Ascending aorta (tissue), 2 donors: Measurements from ENCODE around the gene CYTH4. TPM values are rescaled to one million over a fixed set of nuclear protein-coding genes. Genes with fewer than 3 reads are reported as not detected.

Source experiments
- DNase-seq, 2 donors: peaks; one replicate each; pipeline ENCODE4 v3.0.0-alpha.2; 2019; ENCODE audit warnings: low spot score in 2 of 2
- H3K27ac ChIP-seq, 2 donors: fragments of 200-600 bp; sonication (generic); one replicate each; pipeline ENCODE4 v1.5.1; 2016 to 2017; ENCODE audit warnings: mild to moderate bottlenecking in 1 of 2
- H3K27me3 ChIP-seq: fragments of 200-600 bp; sonication (generic); one replicate; pipeline ENCODE4 v1.5.1; 2017
- H3K36me3 ChIP-seq, 2 donors: fragments of 200-600 bp; sonication (generic); one replicate each; pipeline ENCODE4 v1.5.1; 2016
- H3K4me1 ChIP-seq, 2 donors: fragments of 200-600 bp; sonication (generic); one replicate each; pipeline ENCODE4 v1.5.1; 2016 to 2017; ENCODE audit warnings: mild to moderate bottlenecking in 1 of 2
- H3K4me3 ChIP-seq, 2 donors: fragments of 200-600 bp; sonication (generic); one replicate each; pipeline ENCODE4 v1.5.1; 2016 to 2017; ENCODE audit warnings: mild to moderate bottlenecking in 1 of 2
- H3K9me3 ChIP-seq, 2 donors: fragments of 200-600 bp; sonication (generic); one replicate each; pipeline ENCODE4 v1.5.1; 2016
- intact Hi-C: fragments of 100-400 bp; cut with DNase I; formaldehyde crosslinking; loops from one replicate; pipeline ENCODE4 v1.15.1; 2023
- total RNA-seq: library from RNA; depleted of rRNA; stranded (reverse); fragments of >200 nt; gene quantifications from one replicate; pipeline ENCODE4 v1.1.0, GENCODE V29; 2016
- TF ChIP-seq, protein P1 (sequence below), 3 experiments: fragments of 200-600 bp in 2 of 3; fragments of 450-650 bp in 1 of 3; sonication (generic) in 2 of 3; IDR thresholded peaks; one replicate each; pipeline ENCODE4 v1.5.1; 2016 to 2019; ENCODE audit warnings: antibody characterized with exemption in 3 of 3, mild to moderate bottlenecking in 1 of 3, moderate library complexity in 1 of 3

The CYTH4 gene
- total RNA-seq, 1 donor from 2014 or later, result 130 TPM

GRCh38 chr22:37304595-37305343 lies 22.5 kb downstream of the CYTH4 start:
- H3K9me3 ChIP-seq, result no peaks in the 10 kb centered on the region
- no peak overlapping the region for H3K27ac ChIP-seq
- no peak for DNase-seq
- H3K4me1 ChIP-seq, result peaks cover 6 to 12% of the 10 kb centered on the region in 2 donors
- H3K27me3 ChIP-seq, result no peaks in the 10 kb centered on the region
- H3K4me3 ChIP-seq, result no peak overlapping the region
- intact Hi-C loops, result no loop called here
- TF ChIP-seq, protein P1, sequence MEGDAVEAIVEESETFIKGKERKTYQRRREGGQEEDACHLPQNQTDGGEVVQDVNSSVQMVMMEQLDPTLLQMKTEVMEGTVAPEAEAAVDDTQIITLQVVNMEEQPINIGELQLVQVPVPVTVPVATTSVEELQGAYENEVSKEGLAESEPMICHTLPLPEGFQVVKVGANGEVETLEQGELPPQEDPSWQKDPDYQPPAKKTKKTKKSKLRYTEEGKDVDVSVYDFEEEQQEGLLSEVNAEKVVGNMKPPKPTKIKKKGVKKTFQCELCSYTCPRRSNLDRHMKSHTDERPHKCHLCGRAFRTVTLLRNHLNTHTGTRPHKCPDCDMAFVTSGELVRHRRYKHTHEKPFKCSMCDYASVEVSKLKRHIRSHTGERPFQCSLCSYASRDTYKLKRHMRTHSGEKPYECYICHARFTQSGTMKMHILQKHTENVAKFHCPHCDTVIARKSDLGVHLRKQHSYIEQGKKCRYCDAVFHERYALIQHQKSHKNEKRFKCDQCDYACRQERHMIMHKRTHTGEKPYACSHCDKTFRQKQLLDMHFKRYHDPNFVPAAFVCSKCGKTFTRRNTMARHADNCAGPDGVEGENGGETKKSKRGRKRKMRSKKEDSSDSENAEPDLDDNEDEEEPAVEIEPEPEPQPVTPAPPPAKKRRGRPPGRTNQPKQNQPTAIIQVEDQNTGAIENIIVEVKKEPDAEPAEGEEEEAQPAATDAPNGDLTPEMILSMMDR (IDR thresholded peaks at IDR 0.05), result no peak
- no peaks in the 10 kb centered on the region for H3K36me3 ChIP-seq

DNA sequence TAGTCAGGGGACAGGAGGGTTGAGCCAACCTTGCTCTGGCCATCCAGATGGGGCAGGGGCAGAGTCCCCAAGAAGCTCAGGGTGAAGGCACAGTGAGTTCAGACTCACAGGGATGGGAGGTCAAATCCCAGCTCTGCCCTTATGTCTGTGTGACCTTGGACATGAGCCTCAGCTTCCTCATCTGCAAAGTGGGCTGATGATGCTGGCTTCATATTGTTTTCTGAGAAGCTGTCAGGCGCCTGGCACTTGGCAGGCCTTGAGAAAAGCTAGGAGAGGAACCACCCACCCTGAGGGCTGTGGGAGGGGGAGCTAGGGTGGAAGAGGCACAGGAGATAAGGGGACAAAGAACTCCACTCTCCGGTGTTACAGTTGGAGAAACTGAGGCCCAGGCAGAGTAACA lies 23.6 kb downstream of the CYTH4 start:
- Histone ChIP-seq H3K27ac (peak overlapping the region in 1 of 2 donors; percentile 66), H3K27me3 (no peaks in the 10 kb centered on the region), H3K9me3 (no peaks in the 10 kb centered on the region), H3K4me3 (no peak overlapping the region), H3K4me1 (peaks cover 6 to 12% of the 10 kb centered on the region in 2 donors), H3K36me3 (no peaks in the 10 kb centered on the region)
- TF ChIP-seq, protein P1 (IDR thresholded peaks at IDR 0.05), result no peak
- no peak for DNase-seq
- intact Hi-C loops, result no loop called here

- H3K9me3 ChIP-seq, result no peaks in the 10 kb centered on the region
- H3K36me3 ChIP-seq, result no peaks in the 10 kb centered on the region
- H3K27ac ChIP-seq, result peak overlapping the region in 1 of 2 donors; percentile 66
- TF ChIP-seq, protein P1 (IDR thresholded peaks at IDR 0.05), result no peak
- H3K4me1 ChIP-seq, result peaks cover 6 to 12% of the 10 kb centered on the region in 2 donors
- H3K4me3 ChIP-seq, result no peak overlapping the region
- no peaks in the 10 kb centered on the region for H3K27me3 ChIP-seq
- intact Hi-C loops, result no loop called here
- no peak for DNase-seq
These were observed 24.2 kb downstream of the CYTH4 start for GRCh38 chr22:37306494-37306829.

- intact Hi-C loops, result no loop called here
- Histone ChIP-seq H3K4me3 (no peak overlapping the region), H3K27me3 (no peaks in the 10 kb centered on the region), H3K9me3 (no peaks in the 10 kb centered on the region), H3K4me1 (peaks cover 6 to 12% of the 10 kb centered on the region in 2 donors), H3K36me3 (no peaks in the 10 kb centered on the region), H3K27ac (no peak overlapping the region)
- no peak for DNase-seq
- TF ChIP-seq, protein P1 (IDR thresholded peaks at IDR 0.05), result no peak
These were observed 26.3 kb downstream of the CYTH4 start for GRCh38 chr22:37308385-37309200.

DNA sequence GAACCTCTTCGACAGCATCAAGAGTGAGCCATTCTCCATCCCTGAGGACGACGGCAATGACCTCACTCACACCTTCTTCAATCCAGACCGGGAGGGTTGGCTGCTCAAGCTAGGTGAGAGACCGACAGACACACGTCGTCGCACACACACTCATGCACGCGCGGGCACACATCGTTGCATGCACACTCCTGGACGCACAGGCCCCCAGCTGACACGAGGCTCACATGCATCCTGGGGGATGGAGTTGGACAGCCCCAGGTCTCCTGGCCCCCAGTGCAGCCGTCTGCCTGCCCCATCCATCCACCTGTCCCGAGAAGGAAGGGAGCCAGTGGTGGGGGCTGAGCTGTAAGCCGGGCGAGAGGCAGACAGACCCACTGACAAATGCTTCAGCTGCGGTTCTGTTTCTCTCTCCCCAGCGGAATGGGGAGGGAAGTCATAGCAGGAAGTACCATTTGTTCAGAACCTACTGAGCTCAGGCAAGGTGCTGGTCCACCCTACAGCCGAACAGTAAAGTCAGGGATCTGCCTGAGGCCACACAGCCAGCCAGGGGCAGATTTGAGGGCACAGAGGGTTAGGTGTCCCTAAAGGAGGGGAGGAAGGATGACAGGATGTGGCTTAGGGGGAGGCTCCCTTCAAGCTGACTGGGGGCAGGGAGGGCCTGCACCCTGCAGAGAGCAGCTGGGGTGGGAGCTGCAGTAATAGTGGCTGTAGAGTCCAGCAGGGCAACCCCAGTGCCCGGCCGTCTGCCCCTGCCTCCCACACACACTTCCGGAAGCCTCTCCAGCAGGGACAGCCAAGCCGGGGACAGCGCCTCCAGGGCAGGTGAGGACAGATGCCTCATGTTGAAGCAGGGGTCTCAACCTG lies 27.1 kb downstream of the CYTH4 start:
- Histone ChIP-seq H3K9me3 (no peaks in the 10 kb centered on the region), H3K27ac (no peak overlapping the region), H3K36me3 (no peaks in the 10 kb centered on the region), H3K27me3 (no peaks in the 10 kb centered on the region), H3K4me3 (no peak overlapping the region), H3K4me1 (peaks cover 6 to 12% of the 10 kb centered on the region in 2 donors)
- intact Hi-C loops, result loop anchor here (5.0 to 10.0 kb wide), 2 partner anchors 148 to 285 kb away; no protein-coding TSS in a partner anchor
- TF ChIP-seq, protein P1 (IDR thresholded peaks at IDR 0.05), result no peak
- DNase-seq, result no peak
